Brain microvascular endothelial cell (primary cell): Measurements from ENCODE around the gene RRAGD.

ENCODE experiments used
- DNase-seq: peaks from one replicate; pipeline ENCODE4 v3.0.0-alpha.2; 2020
- H3K27ac ChIP-seq: fragments of 250-450 bp; sonication (Bioruptor Pico); 2 replicates; pipeline ENCODE4 v1.5.1; 2020; ENCODE audit warnings: mild to moderate bottlenecking, moderate library complexity
- H3K27me3 ChIP-seq: fragments of 250-450 bp; sonication (Bioruptor Pico); replicated peaks from 2 replicates; pipeline ENCODE4 v1.5.1; 2020; ENCODE audit warnings: mild to moderate bottlenecking
- H3K36me3 ChIP-seq: fragments of 250-450 bp; sonication (Bioruptor Pico); replicated peaks from 2 replicates; pipeline ENCODE4 v1.5.1; 2020; ENCODE audit warnings: mild to moderate bottlenecking
- H3K4me3 ChIP-seq: 2 replicates; pipeline ENCODE4 v1.5.1; 2011; ENCODE audit warnings: low read depth, mild to moderate bottlenecking, control low read depth, low read length, moderate library complexity
- in situ Hi-C: cut with HindIII; loops from 2 replicates; pipeline ENCODE4 v1.10.0; 2017; ENCODE audit warnings: low sequenced_read_pairs, low pct_ligation_motif_present
- TF ChIP-seq, protein P1 (sequence below): IDR thresholded peaks from 2 replicates; pipeline ENCODE4 v1.5.1; 2011; ENCODE audit warnings: low read depth, mild to moderate bottlenecking, moderate library complexity, low read length, control low read depth, inconsistent platforms; ENCODE audit errors: missing control alignments

The RRAGD gene

GRCh38 chr6:89412071-89413005 lies at the start of gene RRAGD:
Gene RRAGD (minus strand): TSS chr6:89412273. CDS start chr6:89411993, 280 bp downstream.
- DNase-seq: no peak
- Histone ChIP-seq H3K27ac (no peak within 1 kb of the TSS), H3K36me3 (no peaks in the 10 kb centered on the region), H3K4me3 (peak within 1 kb of the TSS; percentile 52), H3K27me3 (peaks cover 32% of the 10 kb centered on the region)
- in situ Hi-C loops: no loop called here
- TF ChIP-seq, protein P1, sequence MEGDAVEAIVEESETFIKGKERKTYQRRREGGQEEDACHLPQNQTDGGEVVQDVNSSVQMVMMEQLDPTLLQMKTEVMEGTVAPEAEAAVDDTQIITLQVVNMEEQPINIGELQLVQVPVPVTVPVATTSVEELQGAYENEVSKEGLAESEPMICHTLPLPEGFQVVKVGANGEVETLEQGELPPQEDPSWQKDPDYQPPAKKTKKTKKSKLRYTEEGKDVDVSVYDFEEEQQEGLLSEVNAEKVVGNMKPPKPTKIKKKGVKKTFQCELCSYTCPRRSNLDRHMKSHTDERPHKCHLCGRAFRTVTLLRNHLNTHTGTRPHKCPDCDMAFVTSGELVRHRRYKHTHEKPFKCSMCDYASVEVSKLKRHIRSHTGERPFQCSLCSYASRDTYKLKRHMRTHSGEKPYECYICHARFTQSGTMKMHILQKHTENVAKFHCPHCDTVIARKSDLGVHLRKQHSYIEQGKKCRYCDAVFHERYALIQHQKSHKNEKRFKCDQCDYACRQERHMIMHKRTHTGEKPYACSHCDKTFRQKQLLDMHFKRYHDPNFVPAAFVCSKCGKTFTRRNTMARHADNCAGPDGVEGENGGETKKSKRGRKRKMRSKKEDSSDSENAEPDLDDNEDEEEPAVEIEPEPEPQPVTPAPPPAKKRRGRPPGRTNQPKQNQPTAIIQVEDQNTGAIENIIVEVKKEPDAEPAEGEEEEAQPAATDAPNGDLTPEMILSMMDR: no peak

GRCh38 chr6:89460713-89461112 lies 48.6 kb upstream of the RRAGD start:
- DNase-seq: no peak
- TF ChIP-seq, protein P1: no peak
- no peaks in the 10 kb centered on the region for H3K27me3 ChIP-seq
- in situ Hi-C loops: no loop called here
- H3K4me3 ChIP-seq: no peak overlapping the region
- H3K36me3 ChIP-seq: no peaks in the 10 kb centered on the region
- no peak overlapping the region for H3K27ac ChIP-seq

- TF ChIP-seq, protein P1: no peak
- no peaks in the 10 kb centered on the region for H3K27me3 ChIP-seq
- DNase-seq: no peak
- in situ Hi-C loops: no loop called here
- H3K4me3 ChIP-seq: no peak overlapping the region
- no peak overlapping the region for H3K27ac ChIP-seq
- H3K36me3 ChIP-seq: no peaks in the 10 kb centered on the region
Measured at GRCh38 chr6:89459501-89459900, 47.4 kb upstream of the RRAGD start.

DNA sequence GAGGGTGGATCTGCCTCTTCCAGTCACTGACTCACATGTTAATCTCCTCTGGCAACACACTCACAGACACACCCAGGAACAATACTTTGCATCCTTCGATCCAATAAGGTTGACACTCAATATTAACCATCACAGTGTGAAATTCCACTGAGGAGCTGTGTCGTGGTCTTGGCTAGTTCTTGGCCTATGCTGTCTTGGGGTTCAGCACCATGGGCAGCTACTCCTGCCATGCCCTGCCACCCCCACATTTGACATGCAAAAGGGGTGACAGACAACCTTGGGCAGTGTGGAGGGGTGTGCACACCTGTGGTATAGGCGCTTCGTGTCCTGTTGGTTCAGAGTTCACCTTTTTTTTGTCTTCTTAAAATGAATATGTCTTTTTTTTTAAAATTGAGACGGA lies 46.6 kb upstream of the RRAGD start:
- H3K4me3 ChIP-seq: no peak overlapping the region
- H3K36me3 ChIP-seq: no peaks in the 10 kb centered on the region
- no peak overlapping the region for H3K27ac ChIP-seq
- DNase-seq: no peak
- in situ Hi-C loops: no loop called here
- TF ChIP-seq, protein P1: no peak
- H3K27me3 ChIP-seq: no peaks in the 10 kb centered on the region

DNA sequence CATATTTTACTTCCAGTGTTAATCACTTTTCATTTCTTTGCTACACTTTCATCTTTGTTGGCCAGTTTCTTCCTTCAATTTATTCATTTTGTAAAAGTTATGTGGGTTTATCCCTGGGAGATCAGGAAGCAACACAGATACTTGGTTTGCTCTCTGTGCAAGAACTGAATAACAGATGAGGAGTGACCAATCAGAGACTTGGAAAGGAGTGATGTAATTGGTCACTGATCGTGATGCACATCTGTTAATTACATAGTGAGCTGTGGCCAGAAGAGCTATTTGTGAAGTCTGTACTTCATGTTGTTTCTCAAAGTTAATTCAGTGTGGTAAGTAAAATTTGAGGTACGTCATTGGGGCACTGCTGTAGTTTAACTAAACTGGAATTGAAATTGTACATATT lies 42.2 kb upstream of the RRAGD start:
- H3K4me3 ChIP-seq: no peak overlapping the region
- no peak for DNase-seq
- no peaks in the 10 kb centered on the region for H3K27me3 ChIP-seq
- no peaks in the 10 kb centered on the region for H3K36me3 ChIP-seq
- TF ChIP-seq, protein P1: no peak
- H3K27ac ChIP-seq: no peak overlapping the region
- in situ Hi-C loops: no loop called here
